ENCODE data around the gene ITPR2. TPM values are rescaled to one million over a fixed set of nuclear protein-coding genes. Genes with fewer than 3 reads are reported as not detected.

Gene ITPR2
- total and polyA plus RNA-seq, 2 of the 8 experiments (the other 6 are each of a cell fraction or from before 2014, with no cell fraction given) = 4.1 to 48.3 TPM

- no peak overlapping the region for H4K91ac ChIP-seq (replicated peaks; ENCODE audit: insufficient read length, low read length)
- H3K9me3 ChIP-seq (ENCODE audit: insufficient read depth in 2 of 2, low read depth in 1 of 2, low read length in 1 of 2) = no peaks in the 10 kb centered on the region
- H4K5ac ChIP-seq (ENCODE audit: insufficient read length, low read depth, low read length) = no peak overlapping the region
- H3K4me2 ChIP-seq (ENCODE audit: insufficient read depth in 1 of 2, low read depth in 2 of 2, low read length in 2 of 2) = no peak overlapping the region
- no peak overlapping the region for H3K56ac ChIP-seq (replicated peaks; ENCODE audit: insufficient read length, low read depth, low read length)
- no peak overlapping the region for H2AFZ ChIP-seq (ENCODE audit: low read length)
- DNase-seq (ENCODE audit: low read depth in 1 of 2, low spot score in 2 of 2) (no peak), FAIRE-seq (no peak)
- ChIA-PET CTCF (ENCODE audit: partially characterized antibody) (no interaction called here), POLR2A (ENCODE audit: partially characterized antibody) (no interaction called here)
- no peaks in the 10 kb centered on the region for H3K23me2 ChIP-seq (ENCODE audit: low read depth, low read length)
- H3K27ac ChIP-seq (ENCODE audit: low read depth, low read length) = no peak overlapping the region
- H2BK120ac ChIP-seq (replicated peaks; ENCODE audit: low read depth, low read length) = no peak overlapping the region
- peaks cover 0 to 6% (median 0%) of the 10 kb centered on the region in 4 experiments; a peak in 1 of 8 replicates for H3K36me3 ChIP-seq (ENCODE audit: control insufficient read depth in 2 of 4, insufficient read depth in 4 of 4, low read length in 3 of 4)
- no peak overlapping the region for H2BK20ac ChIP-seq (ENCODE audit: low read length)
- H2BK15ac ChIP-seq (ENCODE audit: low read length) = no peak overlapping the region
- no peak overlapping the region for H3K4me3 ChIP-seq (ENCODE audit: extremely low read depth in 1 of 4, insufficient read depth in 2 of 4, low read depth in 3 of 4, low read length in 4 of 4)
- H4K8ac ChIP-seq (ENCODE audit: extremely low read depth, insufficient read depth, low read length) = no peak overlapping the region; the same call in 1 of the 2 replicates
- H2AK5ac ChIP-seq (ENCODE audit: low read depth, low read length) = no peak overlapping the region
- peaks cover 0 to 8% (median 2%) of the 10 kb centered on the region in 4 experiments; a peak in 2 of 7 replicates for H3K4me1 ChIP-seq (replicated peaks in 1 of 4; ENCODE audit: control insufficient read depth in 3 of 4, insufficient read depth in 4 of 4, low read length in 3 of 4)
- H3K79me2 ChIP-seq (ENCODE audit: control insufficient read depth in 1 of 2, insufficient read depth in 2 of 2, low read length in 2 of 2) = no peaks in the 10 kb centered on the region
- TF ChIP-seq RNF2 (IDR thresholded peaks at IDR 0.05; ENCODE audit: borderline replicate concordance, low read depth, low read length, missing control alignments, poor library complexity, severe bottlenecking) (no peak), POLR2A (IDR thresholded peaks at IDR 0.05; ENCODE audit: control extremely low read depth in 1 of 2, low read depth in 2 of 2, low read length in 2 of 2) (no peak), CREB1 (IDR thresholded peaks at IDR 0.05) (no peak)
- H2BK12ac ChIP-seq (ENCODE audit: low read depth, low read length) = no peak overlapping the region
- H3K14ac ChIP-seq (ENCODE audit: insufficient read length) = no peak overlapping the region
- H3K4ac ChIP-seq (replicated peaks; ENCODE audit: insufficient read length, low read depth, low read length) = no peak overlapping the region
- no peak overlapping the region for H3K23ac ChIP-seq (ENCODE audit: insufficient read length)
- no peak overlapping the region for H3K18ac ChIP-seq (ENCODE audit: extremely low read depth, low read length)
- no peaks in the 10 kb centered on the region for H4K20me1 ChIP-seq (replicated peaks in 1 of 2; ENCODE audit: control insufficient read depth in 1 of 2, insufficient read depth in 2 of 2, low read length in 2 of 2)
- H3K9ac ChIP-seq (replicated peaks in 1 of 4; ENCODE audit: extremely low read depth in 1 of 4, low read depth in 3 of 4, low read length in 3 of 4) = no peak overlapping the region
- no peak overlapping the region for H2BK5ac ChIP-seq (ENCODE audit: low read depth, low read length)
- H3K79me1 ChIP-seq (ENCODE audit: low read depth, low read length) = no peaks in the 10 kb centered on the region
- H3K27me3 ChIP-seq (replicated peaks in 1 of 4; ENCODE audit: control insufficient read depth in 3 of 4, extremely low read depth in 1 of 4, insufficient read depth in 3 of 4, low read length in 3 of 4) = no peaks in the 10 kb centered on the region
Measured at GRCh38 chr12:26471560-26471959, 361.4 kb downstream of the ITPR2 start.
